Measurements from ENCODE around the gene SOS2.

- no peak for TF ChIP-seq CTCF (optimal IDR thresholded peaks at IDR 0.05 in 1 of 3, IDR thresholded peaks at IDR 0.05 in 1 of 3, conservative IDR thresholded peaks at IDR 0.05 in 1 of 3; ENCODE audit: extremely low read depth in 1 of 3, insufficient read depth in 2 of 3, low read length in 3 of 3)
- TF ChIP-seq EZH2 (IDR thresholded peaks at IDR 0.05; ENCODE audit: low read length), result no peak
These were observed 9.2 kb downstream of the SOS2 start for GRCh38 chr14:50222055-50222613.

Data from keratinocyte (primary cell).